SU-DHL-6 (cell line): Measurements from ENCODE around the gene HAP1.

Experiments
- H2AFZ ChIP-seq: fragments of 200-600 bp; sonication (generic); 2 replicates; pipeline ENCODE4 v1.6.1; 2014; ENCODE audit warnings: low read depth, mild to moderate bottlenecking, moderate library complexity, mixed read lengths, antibody characterized with exemption, low read length; ENCODE audit not compliant: severe bottlenecking
- H3F3A ChIP-seq: fragments of 200-600 bp; shearing (Covaris generic); 2 replicates; pipeline ENCODE4 v1.6.0; 2016; ENCODE audit warnings: antibody characterized with exemption, mild to moderate bottlenecking; ENCODE audit not compliant: insufficient read depth
- H3K27ac ChIP-seq: fragments of 200-600 bp; sonication (generic); 2 replicates; pipeline ENCODE4 v1.5.1; 2016; ENCODE audit warnings: low read depth, mild to moderate bottlenecking, low read length, moderate library complexity, mixed read lengths
- H3K27me3 ChIP-seq: fragments of 200-600 bp; sonication (generic), shearing (Covaris generic); 2 replicates; pipeline ENCODE4 v1.6.0; 2014; ENCODE audit warnings: mild to moderate bottlenecking, low read length
- H3K36me3 ChIP-seq: fragments of 200-600 bp; sonication (generic); 2 replicates; pipeline ENCODE4 v1.6.1; 2014; ENCODE audit warnings: mild to moderate bottlenecking, low read length, mixed read lengths
- H3K4me2 ChIP-seq: fragments of 300-600, 200-600 bp; shearing (Covaris generic), sonication (generic); 2 replicates; pipeline ENCODE4 v1.6.0; 2014; ENCODE audit warnings: low read length, low read depth, mild to moderate bottlenecking; ENCODE audit not compliant: poor library complexity, severe bottlenecking
- H3K4me3 ChIP-seq: fragments of 200-600 bp; sonication (generic); 2 replicates; pipeline ENCODE4 v1.5.1; 2014; ENCODE audit warnings: antibody characterized with exemption, low read length, mild to moderate bottlenecking, mixed read lengths; ENCODE audit not compliant: insufficient read depth, poor library complexity, severe bottlenecking
- H3K79me2 ChIP-seq: fragments of 200-600 bp; sonication (generic); 2 replicates; pipeline ENCODE4 v1.6.1; 2014; ENCODE audit warnings: mild to moderate bottlenecking, low read length, moderate library complexity; ENCODE audit not compliant: insufficient read depth
- H3K9ac ChIP-seq: fragments of 200-600 bp; sonication (generic); 2 replicates; pipeline ENCODE4 v1.7.0; 2014; ENCODE audit warnings: mild to moderate bottlenecking, low read length
- H3K9me2 ChIP-seq: fragments of 200-600 bp; sonication (generic); replicated peaks from 2 replicates; pipeline ENCODE4 v1.6.1; 2014; ENCODE audit warnings: low read length; ENCODE audit not compliant: insufficient read depth
- H3K9me3 ChIP-seq: fragments of 200-600 bp; sonication (generic); 2 replicates; pipeline ENCODE4 v1.6.1; 2014; ENCODE audit warnings: low read length, mixed read lengths; ENCODE audit not compliant: insufficient read depth
- H4K20me1 ChIP-seq: fragments of 200-600 bp; sonication (generic); 2 replicates; pipeline ENCODE4 v1.6.1; 2014; ENCODE audit warnings: low read depth, mild to moderate bottlenecking, antibody characterized with exemption, low read length, moderate library complexity, mixed read lengths
- CTCF ChIP-seq: fragments of 200-600 bp; sonication (generic); IDR thresholded peaks from one replicate; pipeline ENCODE4 v1.5.1; 2017; ENCODE audit warnings: antibody characterized with exemption, mild to moderate bottlenecking, low read length, moderate library complexity; ENCODE audit not compliant: insufficient read depth, poor library complexity, severe bottlenecking
- EZH2phosphoT487 ChIP-seq: fragments of 200-600 bp; sonication (generic), shearing (Covaris generic); conservative IDR thresholded peaks from 2 replicates; pipeline ENCODE4 v1.6.1; 2018; ENCODE audit warnings: mild to moderate bottlenecking, antibody characterized with exemption, low read length, moderate library complexity, mixed read lengths

HAP1 gene

GRCh38 chr17:41748275-41748674 lies 13.8 kb upstream of the HAP1 start:
- Histone ChIP-seq H3K9me3 (no peaks in the 10 kb centered on the region), H3K36me3 (no peaks in the 10 kb centered on the region), H3K27ac (no peak overlapping the region), H2AFZ (no peak overlapping the region), H4K20me1 (no peaks in the 10 kb centered on the region), H3K27me3 (no peaks in the 10 kb centered on the region), H3K9ac (no peak overlapping the region), H3K4me3 (no peak overlapping the region), H3F3A (no peaks in the 10 kb centered on the region), H3K4me2 (no peak overlapping the region), H3K9me2 (no peaks in the 10 kb centered on the region), H3K79me2 (no peaks in the 10 kb centered on the region)
- TF ChIP-seq CTCF (no peak), EZH2phosphoT487 (no peak)

GRCh38 chr17:41741709-41742108 lies 7.3 kb upstream of the HAP1 start:
- Histone ChIP-seq H3K9me3 (no peaks in the 10 kb centered on the region), H3K27me3 (no peaks in the 10 kb centered on the region), H3F3A (no peaks in the 10 kb centered on the region), H3K4me2 (no peak overlapping the region), H3K4me3 (no peak overlapping the region), H4K20me1 (no peaks in the 10 kb centered on the region), H2AFZ (no peak overlapping the region), H3K27ac (no peak overlapping the region), H3K9me2 (no peaks in the 10 kb centered on the region), H3K9ac (no peak overlapping the region), H3K79me2 (no peaks in the 10 kb centered on the region), H3K36me3 (no peaks in the 10 kb centered on the region)
- TF ChIP-seq EZH2phosphoT487 (no peak), CTCF (no peak)

GRCh38 chr17:41740506-41740905 lies 6.1 kb upstream of the HAP1 start:
- Histone ChIP-seq H3K27ac (no peak overlapping the region), H3K27me3 (no peaks in the 10 kb centered on the region), H3K79me2 (no peaks in the 10 kb centered on the region), H4K20me1 (no peaks in the 10 kb centered on the region), H3K36me3 (no peaks in the 10 kb centered on the region), H2AFZ (no peak overlapping the region), H3F3A (no peaks in the 10 kb centered on the region), H3K9me2 (no peaks in the 10 kb centered on the region), H3K4me3 (no peak overlapping the region), H3K9ac (no peak overlapping the region), H3K4me2 (no peak overlapping the region), H3K9me3 (no peaks in the 10 kb centered on the region)
- no peak for TF ChIP-seq EZH2phosphoT487
- no peak for TF ChIP-seq CTCF
